ENCODE data around the gene OR10H3.
"Not testable (repeated sequence)": the region's sequence is repeated elsewhere in the genome, so short reads cannot be mapped to it uniquely, and the experiment has no call there.

The OR10H3 gene

GRCh38 chr19:15779756-15780476, 42.1 kb downstream of the OR10H3 start:
- DNase-seq (ENCODE audit: low read depth), result no peak

- DNase-seq (ENCODE audit: low read depth), result no peak
Measured at GRCh38 chr19:15780610-15781418, 43.0 kb downstream of the OR10H3 start.

- DNase-seq (ENCODE audit: low read depth), result no peak
Measured at GRCh38 chr19:15781661-15782060, 43.9 kb downstream of the OR10H3 start.

- DNase-seq (ENCODE audit: low read depth), result no peak
Measured at GRCh38 chr19:15782211-15782610, 44.4 kb downstream of the OR10H3 start.

DNA sequence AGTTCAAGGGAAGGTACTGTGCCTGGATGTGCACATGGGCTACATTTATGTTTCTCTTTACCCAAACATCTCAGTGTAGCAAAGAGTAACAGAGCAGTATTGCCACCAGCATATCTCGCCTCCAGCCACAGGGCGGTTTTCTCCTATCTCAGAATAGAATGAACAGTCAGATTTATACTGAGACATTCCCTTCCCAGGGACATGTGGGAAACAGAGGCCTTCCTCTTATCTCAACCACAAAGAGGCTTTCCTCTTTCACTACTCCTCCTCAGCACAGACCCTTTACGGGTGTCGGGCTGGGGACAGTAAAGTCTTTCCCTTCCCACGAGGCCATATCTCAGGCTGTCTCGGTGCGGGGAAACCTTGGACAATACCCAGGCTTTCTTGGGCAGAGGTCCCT, 45.1 kb downstream of the OR10H3 start:
- not testable (repeated sequence) for DNase-seq (ENCODE audit: low read depth)

GRCh38 chr19:15787611-15788155, 49.9 kb downstream of the OR10H3 start, which contains the start of gene OR10H5:
Gene OR10H5, plus strand, starts transcription at chr19:15787661. Its CDS starts 6,388 bp downstream, at chr19:15794049.
- DNase-seq (ENCODE audit: low read depth), result no peak

DNA sequence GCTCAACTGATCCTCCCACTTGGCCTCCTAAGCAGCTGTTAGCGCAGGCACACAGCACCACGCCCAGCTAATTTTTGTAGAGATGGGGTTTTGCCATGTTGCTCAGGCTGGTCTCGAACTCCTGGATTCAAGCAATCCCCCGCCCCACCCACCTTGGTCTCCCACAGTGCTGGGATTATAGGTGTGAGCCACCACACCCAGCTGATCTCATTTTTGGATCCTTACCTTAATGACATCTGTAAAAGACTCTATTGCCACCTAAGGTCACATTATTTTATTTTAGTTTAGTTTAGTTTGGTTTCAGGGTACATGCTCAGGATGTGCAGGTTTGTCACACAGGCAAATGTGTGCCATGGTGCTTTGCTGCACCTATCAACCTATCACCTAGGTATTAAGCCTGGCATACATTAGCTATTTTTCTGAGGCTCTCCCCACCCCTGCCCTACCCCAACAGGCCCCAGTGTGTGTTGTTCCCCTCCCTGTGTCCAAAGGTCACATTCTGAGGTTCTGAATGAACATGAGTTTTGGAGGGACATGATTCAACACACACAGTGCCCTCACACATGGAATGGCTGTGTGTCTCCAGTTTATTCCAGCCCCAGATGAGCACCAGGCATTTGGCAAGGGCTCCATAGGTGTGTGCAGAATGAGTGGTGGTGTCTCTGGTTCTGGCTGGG, 50.9 kb downstream of the OR10H3 start:
- no peak for DNase-seq (ENCODE audit: low read depth)

DNA sequence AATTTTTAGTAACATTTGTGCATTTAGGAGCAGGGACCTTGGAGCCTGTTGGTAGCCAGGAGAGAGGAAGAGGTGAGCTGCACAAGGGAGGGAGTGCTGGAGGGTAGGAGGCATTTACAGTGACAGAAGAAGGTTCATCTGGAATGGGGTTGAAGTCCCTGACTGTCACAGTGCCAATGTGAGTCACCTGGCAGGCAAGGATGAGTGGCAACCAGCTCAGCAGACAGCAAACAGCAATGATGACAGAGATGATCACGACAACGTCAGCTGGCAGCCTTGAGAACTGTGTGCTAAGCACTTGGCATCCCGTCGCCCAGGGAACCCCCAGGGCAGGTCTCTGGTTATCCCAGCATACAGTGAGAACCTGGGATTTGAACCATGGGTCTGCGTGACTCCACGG, 52.3 kb downstream of the OR10H3 start:
- DNase-seq (ENCODE audit: low read depth), result no peak

All from GM04504 (cell line).